Hepatocyte (in vitro differentiated cells): ENCODE data around the gene EPN1. TPM values are rescaled to one million over a fixed set of nuclear protein-coding genes. Genes with fewer than 3 reads are reported as not detected.

Experiments used
- DNase-seq: peaks from one replicate; pipeline ENCODE4 v3.0.0-alpha.2; 2016; ENCODE audit warnings: low spot score
- H2AFZ ChIP-seq: fragments of 200-600 bp; sonication (generic); 2 replicates; pipeline ENCODE4 v1.6.0; 2016; ENCODE audit warnings: antibody characterized with exemption, mild to moderate bottlenecking
- H3K27ac ChIP-seq: fragments of 200-600 bp; sonication (generic); 2 replicates; pipeline ENCODE4 v1.5.1; 2016; ENCODE audit warnings: mild to moderate bottlenecking
- H3K27me3 ChIP-seq: fragments of 200-600 bp; sonication (generic); 2 replicates; pipeline ENCODE4 v1.6.1; 2016
- H3K36me3 ChIP-seq: fragments of 200-600 bp; sonication (generic); replicated peaks from 2 replicates; pipeline ENCODE4 v1.5.1; 2016; ENCODE audit warnings: low read depth; ENCODE audit not compliant: insufficient read depth
- H3K4me1 ChIP-seq: fragments of 200-600 bp; sonication (generic); 2 replicates; pipeline ENCODE4 v1.5.1; 2016; ENCODE audit warnings: mild to moderate bottlenecking, moderate library complexity; ENCODE audit not compliant: insufficient read depth
- H3K4me2 ChIP-seq: fragments of 200-600 bp; sonication (generic); 2 replicates; pipeline ENCODE4 v1.6.0; 2016
- H3K4me3 ChIP-seq: fragments of 200-600 bp; sonication (generic); 2 replicates; pipeline ENCODE4 v1.5.1; 2016; ENCODE audit warnings: mild to moderate bottlenecking
- H3K79me2 ChIP-seq: fragments of 200-600 bp; sonication (generic); 2 replicates; pipeline ENCODE4 v1.6.0; 2017; ENCODE audit warnings: mild to moderate bottlenecking
- H3K9me2 ChIP-seq: fragments of 200-600 bp; sonication (generic); replicated peaks from 2 replicates; pipeline ENCODE4 v1.6.0; 2017; ENCODE audit warnings: mild to moderate bottlenecking; ENCODE audit not compliant: insufficient read depth
- H3K9me3 ChIP-seq: fragments of 200-600 bp; sonication (generic); 2 replicates; pipeline ENCODE4 v1.5.1; 2016; ENCODE audit warnings: low read depth, mild to moderate bottlenecking
- H4K20me1 ChIP-seq: fragments of 200-600 bp; sonication (generic); 2 replicates; pipeline ENCODE4 v1.6.0; 2016; ENCODE audit warnings: mild to moderate bottlenecking; ENCODE audit not compliant: insufficient read depth, poor library complexity, severe bottlenecking
- CTCF ChIP-seq: fragments of 200-600 bp; sonication (generic); IDR thresholded peaks from 2 replicates; pipeline ENCODE4 v1.5.1; 2016; ENCODE audit warnings: antibody characterized with exemption, mild to moderate bottlenecking; ENCODE audit not compliant: poor library complexity
- EZH2 ChIP-seq: fragments of 200-600 bp; sonication (generic); IDR thresholded peaks from 2 replicates; pipeline ENCODE4 v1.6.1; 2016; ENCODE audit warnings: antibody characterized with exemption, mild to moderate bottlenecking, borderline replicate concordance
- EZH2phosphoT487 ChIP-seq: fragments of 200-600 bp; sonication (generic); IDR thresholded peaks from one replicate; pipeline ENCODE4 v1.6.1; 2018; ENCODE audit warnings: antibody characterized with exemption, mild to moderate bottlenecking, low read depth, moderate library complexity; ENCODE audit not compliant: unreplicated experiment, severe bottlenecking
- WGBS: methylation state at CpG from one replicate; pipeline ENCODE4 v1.1.6; 2016; ENCODE audit warnings: low lambda C conversion rate; ENCODE audit errors: missing lambda C conversion rate; 5-methylcytosine and 5-hydroxymethylcytosine counted together
- polyA plus RNA-seq: library from polyadenylated mRNA; unstranded; fragments of >200 nt; fragmentation: Nextera tagmentation; extraction: Ambion mirVana; gene quantifications from 2 replicates; pipeline ENCODE4 v1.2.1, GENCODE V29; 2016
- total RNA-seq: library from RNA; depleted of rRNA; stranded (reverse); fragments of >200 nt; gene quantifications from 2 replicates; pipeline ENCODE4 v1.2.3, GENCODE V29; 2014

Gene EPN1
- total and polyA plus RNA-seq, 2 experiments from 2014 or later, result 74.8 to 165 TPM

GRCh38 chr19:55688422-55689218 lies 13.6 kb downstream of the EPN1 start:
- WGBS, result 70% methylated on average over 20 of the region's 27 CpGs
- Histone ChIP-seq H3K9me3 (no peaks in the 10 kb centered on the region), H3K4me1 (peaks cover 17% of the 10 kb centered on the region), H3K9me2 (no peaks in the 10 kb centered on the region), H3K27me3 (no peaks in the 10 kb centered on the region), H3K36me3 (no peaks in the 10 kb centered on the region), H3K4me3 (no peak overlapping the region), H2AFZ (no peak overlapping the region), H3K79me2 (peaks cover 39% of the 10 kb centered on the region), H3K27ac (peak overlapping the region; percentile 77), H4K20me1 (peaks cover 13% of the 10 kb centered on the region), H3K4me2 (peak overlapping the region; percentile 37)
- TF ChIP-seq EZH2, result no peak
- TF ChIP-seq EZH2phosphoT487, result no peak
- TF ChIP-seq CTCF, result no peak
- DNase-seq, result peak; percentile 75

DNA sequence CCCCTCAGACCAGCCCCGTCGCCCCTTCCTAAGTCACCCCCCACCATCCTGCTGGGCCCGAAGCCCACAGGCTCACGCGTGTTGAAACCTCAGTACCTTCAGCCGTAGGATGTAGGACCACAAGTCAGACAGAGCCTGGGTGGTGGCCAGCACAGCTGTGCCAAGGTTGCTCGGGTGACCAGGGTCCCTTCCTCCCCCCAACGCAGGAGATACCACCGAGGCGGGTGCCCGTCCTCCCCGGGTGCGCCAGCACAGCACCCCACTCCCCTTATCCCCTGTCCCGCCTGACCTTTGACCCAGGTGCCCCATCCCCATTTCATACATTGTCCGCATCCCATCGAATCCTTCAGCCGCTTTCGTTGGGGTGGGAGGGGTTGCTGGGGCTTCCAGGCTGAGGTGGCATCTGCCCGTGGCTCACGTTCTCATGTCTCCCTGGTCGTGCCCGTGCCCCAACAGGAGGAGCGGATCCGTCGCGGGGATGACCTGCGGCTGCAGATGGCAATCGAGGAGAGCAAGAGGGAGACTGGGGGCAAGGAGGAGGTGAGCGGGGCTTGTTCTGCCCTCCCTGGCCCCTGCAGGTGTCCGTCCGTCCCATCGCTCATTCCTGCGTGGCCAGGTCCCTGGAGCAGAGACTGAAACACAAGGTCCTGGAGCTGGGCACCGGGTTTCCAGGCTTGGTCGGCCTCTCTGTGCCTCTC lies 14.5 kb downstream of the EPN1 start:
- TF ChIP-seq CTCF (no peak), EZH2 (no peak), EZH2phosphoT487 (no peak)
- no peak overlapping the region for H3K4me2 ChIP-seq
- no peak for DNase-seq
- H4K20me1 ChIP-seq, result peaks cover 13% of the 10 kb centered on the region
- 98% methylated on average over 32 of the region's 35 CpGs for WGBS
- peak overlapping the region; percentile 77 for H3K27ac ChIP-seq
- H3K9me3 ChIP-seq, result no peaks in the 10 kb centered on the region
- peaks cover 36% of the 10 kb centered on the region for H3K79me2 ChIP-seq
- H3K4me1 ChIP-seq, result peaks cover 12% of the 10 kb centered on the region
- H3K27me3 ChIP-seq, result no peaks in the 10 kb centered on the region
- H3K36me3 ChIP-seq, result no peaks in the 10 kb centered on the region
- H3K9me2 ChIP-seq, result no peaks in the 10 kb centered on the region
- no peak overlapping the region for H3K4me3 ChIP-seq
- H2AFZ ChIP-seq, result no peak overlapping the region

DNA sequence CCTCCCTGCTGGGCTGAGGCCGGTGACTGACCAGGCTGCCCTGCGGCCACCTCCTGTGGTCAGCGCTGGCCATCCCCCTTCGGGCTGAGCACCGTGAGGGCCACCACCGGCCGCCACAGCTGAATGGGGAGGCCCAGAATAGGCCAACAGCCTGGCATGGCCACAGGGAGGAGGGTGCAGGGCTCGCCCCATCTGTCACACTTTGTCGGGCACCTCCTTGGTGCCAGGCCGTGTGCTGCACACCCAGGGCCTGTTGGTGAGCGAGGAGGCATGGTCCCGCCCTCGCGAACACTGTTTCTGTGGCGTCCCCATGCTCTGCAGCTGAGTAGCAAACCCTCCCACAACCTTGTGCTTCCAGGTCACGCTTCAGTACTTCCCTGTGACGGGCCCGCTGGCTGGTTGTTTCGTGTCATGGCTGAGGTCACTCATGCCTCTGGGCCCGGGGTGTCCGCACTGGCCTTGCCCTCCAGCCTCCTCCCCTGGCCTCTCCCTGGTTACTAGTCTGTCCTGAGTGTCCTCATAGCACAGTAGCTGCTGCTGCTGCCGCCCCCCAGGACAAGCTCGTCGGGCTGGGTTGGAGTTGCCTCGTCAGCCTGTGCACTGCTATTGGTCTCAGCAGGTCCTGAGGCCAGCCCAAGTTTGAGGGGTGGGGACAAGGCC lies 15.2 kb downstream of the EPN1 start:
- WGBS, result 96% methylated on average over 25 of the region's 25 CpGs
- H3K27me3 ChIP-seq, result no peaks in the 10 kb centered on the region
- no peaks in the 10 kb centered on the region for H3K9me3 ChIP-seq
- H3K36me3 ChIP-seq, result no peaks in the 10 kb centered on the region
- H3K4me1 ChIP-seq, result peaks cover 8% of the 10 kb centered on the region
- H4K20me1 ChIP-seq, result peaks cover 13% of the 10 kb centered on the region
- H3K79me2 ChIP-seq, result peaks cover 29% of the 10 kb centered on the region
- no peak overlapping the region for H3K4me3 ChIP-seq
- H3K9me2 ChIP-seq, result no peaks in the 10 kb centered on the region
- H3K4me2 ChIP-seq, result no peak overlapping the region
- H3K27ac ChIP-seq, result no peak overlapping the region
- DNase-seq, result no peak
- TF ChIP-seq EZH2 (no peak), EZH2phosphoT487 (no peak), CTCF (no peak)
- no peak overlapping the region for H2AFZ ChIP-seq
